ENCODE results near the gene NR1I3. TPM values are rescaled to one million over a fixed set of nuclear protein-coding genes. Genes with fewer than 3 reads are reported as not detected.

The NR1I3 gene
- total and polyA plus RNA-seq, 8 donors, result 0.48 to 1.5 (median 1.2) TPM; not detected in 2

DNA sequence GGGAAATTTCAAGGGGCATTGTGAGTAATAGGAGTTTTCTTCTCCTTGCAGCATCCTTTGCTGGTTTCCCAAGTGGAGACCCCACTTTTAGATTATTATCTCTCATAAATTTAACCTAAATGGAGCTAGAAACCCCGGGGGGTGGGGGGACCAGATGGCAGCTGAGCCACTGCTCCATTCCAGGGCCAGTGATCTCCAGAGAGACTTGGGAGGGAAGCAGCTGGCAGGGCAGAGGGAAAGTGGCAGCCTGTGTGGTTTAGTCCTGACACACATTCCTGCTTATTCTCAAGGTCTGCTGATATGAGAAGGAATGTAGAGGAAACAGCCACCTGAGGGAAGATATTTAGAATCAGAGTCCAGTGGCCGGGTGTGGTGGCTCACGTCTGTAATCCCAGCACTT, 36.9 kb upstream of the NR1I3 start:
- no peak for DNase-seq
- no peaks in the 10 kb centered on the region for H3K27me3 ChIP-seq
- H3K36me3 ChIP-seq, result no peaks in the 10 kb centered on the region
- TF ChIP-seq, protein P1, sequence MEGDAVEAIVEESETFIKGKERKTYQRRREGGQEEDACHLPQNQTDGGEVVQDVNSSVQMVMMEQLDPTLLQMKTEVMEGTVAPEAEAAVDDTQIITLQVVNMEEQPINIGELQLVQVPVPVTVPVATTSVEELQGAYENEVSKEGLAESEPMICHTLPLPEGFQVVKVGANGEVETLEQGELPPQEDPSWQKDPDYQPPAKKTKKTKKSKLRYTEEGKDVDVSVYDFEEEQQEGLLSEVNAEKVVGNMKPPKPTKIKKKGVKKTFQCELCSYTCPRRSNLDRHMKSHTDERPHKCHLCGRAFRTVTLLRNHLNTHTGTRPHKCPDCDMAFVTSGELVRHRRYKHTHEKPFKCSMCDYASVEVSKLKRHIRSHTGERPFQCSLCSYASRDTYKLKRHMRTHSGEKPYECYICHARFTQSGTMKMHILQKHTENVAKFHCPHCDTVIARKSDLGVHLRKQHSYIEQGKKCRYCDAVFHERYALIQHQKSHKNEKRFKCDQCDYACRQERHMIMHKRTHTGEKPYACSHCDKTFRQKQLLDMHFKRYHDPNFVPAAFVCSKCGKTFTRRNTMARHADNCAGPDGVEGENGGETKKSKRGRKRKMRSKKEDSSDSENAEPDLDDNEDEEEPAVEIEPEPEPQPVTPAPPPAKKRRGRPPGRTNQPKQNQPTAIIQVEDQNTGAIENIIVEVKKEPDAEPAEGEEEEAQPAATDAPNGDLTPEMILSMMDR (IDR thresholded peaks at IDR 0.05), result no peak
- H3K9me3 ChIP-seq, result no peaks in the 10 kb centered on the region
- no peak overlapping the region for H3K27ac ChIP-seq
- no peak overlapping the region for H3K4me3 ChIP-seq
- H3K4me1 ChIP-seq, result no peaks in the 10 kb centered on the region
- ATAC-seq, result no peak
- intact Hi-C loops (cut with DNase I), result no loop called here

DNA sequence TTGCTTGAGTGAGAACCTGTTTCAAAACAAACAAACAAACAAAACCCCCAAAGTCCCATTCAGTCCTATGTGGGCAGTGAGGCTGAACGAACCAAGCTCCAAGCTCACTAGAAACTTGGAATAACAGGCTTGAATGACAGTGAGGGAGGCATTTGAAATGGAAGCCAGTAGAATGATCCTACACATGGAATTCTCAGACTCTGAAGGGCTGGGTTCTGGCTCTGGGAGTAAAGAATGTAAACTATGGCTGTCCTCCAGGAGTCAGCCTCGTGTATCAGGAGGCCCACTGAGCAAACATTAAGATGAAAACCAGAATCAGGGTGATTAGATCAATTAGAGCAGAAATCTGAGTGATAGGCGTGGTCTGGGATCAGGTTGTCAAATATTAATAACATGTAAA, 35.4 kb upstream of the NR1I3 start:
- Histone ChIP-seq H3K27ac (no peak overlapping the region), H3K9me3 (no peaks in the 10 kb centered on the region), H3K4me3 (no peak overlapping the region), H3K36me3 (no peaks in the 10 kb centered on the region), H3K27me3 (no peaks in the 10 kb centered on the region), H3K4me1 (no peaks in the 10 kb centered on the region)
- intact Hi-C loops (cut with DNase I), result no loop called here
- TF ChIP-seq, protein P1 (IDR thresholded peaks at IDR 0.05), result no peak
- no peak for ATAC-seq
- DNase-seq, result no peak

DNA sequence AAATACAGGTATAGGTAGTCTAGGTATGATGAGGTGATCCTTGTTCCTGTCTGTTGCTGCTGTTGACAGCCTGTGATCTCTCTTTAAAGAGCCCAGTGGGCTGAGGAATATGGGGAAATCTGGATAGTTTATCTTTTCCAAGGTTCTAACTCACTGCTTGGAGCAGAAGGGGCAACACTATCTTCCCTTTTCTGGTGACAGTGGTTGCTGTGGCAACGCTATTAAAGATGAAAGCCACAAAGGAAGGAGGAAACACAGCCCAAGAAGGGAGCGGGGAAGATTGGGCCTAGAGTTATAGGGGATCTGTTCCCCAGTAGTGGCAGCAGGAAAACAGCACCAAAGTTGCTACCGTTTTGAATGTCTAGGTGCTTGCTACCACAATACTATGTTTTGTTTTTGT, 29.3 kb upstream of the NR1I3 start:
- TF ChIP-seq, protein P1 (IDR thresholded peaks at IDR 0.05), result no peak
- intact Hi-C loops (cut with DNase I), result no loop called here
- Histone ChIP-seq H3K27me3 (peaks cover 0 to 8% of the 10 kb centered on the region in 2 donors), H3K27ac (no peak overlapping the region), H3K36me3 (no peaks in the 10 kb centered on the region), H3K9me3 (no peaks in the 10 kb centered on the region), H3K4me3 (no peak overlapping the region), H3K4me1 (no peaks in the 10 kb centered on the region)
- ATAC-seq (peak; percentile 30), DNase-seq (no peak)

DNA sequence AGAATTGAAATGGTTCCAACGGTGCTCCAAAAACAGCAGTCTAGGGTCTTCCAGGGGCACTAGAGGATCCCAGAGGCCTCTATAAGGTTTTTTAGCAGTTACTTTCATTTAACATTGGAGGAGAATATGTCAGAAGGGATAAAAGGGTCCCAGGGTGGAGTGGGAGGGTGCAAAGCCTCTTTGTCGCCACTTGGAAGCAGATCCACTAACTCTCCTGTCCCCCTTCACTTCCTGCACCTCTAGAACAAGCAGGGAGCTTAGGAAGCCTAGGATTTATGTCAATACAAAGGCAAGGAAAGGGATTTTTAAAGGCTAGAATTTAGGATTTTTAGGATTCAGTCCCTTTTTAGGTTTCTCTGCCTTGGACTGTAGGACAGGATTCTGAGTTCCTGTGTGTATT, 28.8 kb upstream of the NR1I3 start:
- Histone ChIP-seq H3K36me3 (no peaks in the 10 kb centered on the region), H3K27ac (no peak overlapping the region), H3K9me3 (no peaks in the 10 kb centered on the region), H3K4me1 (no peaks in the 10 kb centered on the region), H3K4me3 (no peak overlapping the region), H3K27me3 (peaks cover 0 to 12% of the 10 kb centered on the region in 2 donors)
- intact Hi-C loops (cut with DNase I), result no loop called here
- no peak for ATAC-seq
- peak in 1 of 4 donors; percentile 7 for DNase-seq
- TF ChIP-seq, protein P1 (IDR thresholded peaks at IDR 0.05), result no peak

DNA sequence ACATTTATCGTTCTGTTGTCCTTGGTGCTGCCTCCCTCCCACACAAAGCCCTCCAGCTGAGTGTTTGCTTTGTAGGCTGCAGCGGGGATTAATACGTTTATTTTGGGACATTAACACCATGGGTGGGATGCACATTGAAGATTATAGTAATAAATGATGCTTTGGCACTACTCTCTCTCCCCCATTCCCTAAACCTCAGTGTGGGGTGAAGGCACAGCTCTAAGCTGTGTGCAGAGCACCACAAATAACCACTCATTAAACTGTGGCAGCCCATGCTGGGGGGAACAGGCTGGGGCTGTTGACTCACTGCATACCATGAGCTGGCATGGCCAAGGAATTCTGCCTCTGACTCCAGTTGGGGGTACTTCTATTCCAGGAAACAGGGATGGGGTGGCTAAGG, 28.2 kb upstream of the NR1I3 start:
- ATAC-seq (no peak), DNase-seq (no peak)
- TF ChIP-seq, protein P1 (IDR thresholded peaks at IDR 0.05), result no peak
- Histone ChIP-seq H3K27me3 (peaks cover 0 to 18% of the 10 kb centered on the region in 2 donors), H3K4me3 (no peak overlapping the region), H3K36me3 (no peaks in the 10 kb centered on the region), H3K4me1 (no peaks in the 10 kb centered on the region), H3K27ac (no peak overlapping the region), H3K9me3 (no peaks in the 10 kb centered on the region)
- intact Hi-C loops (cut with DNase I), result no loop called here
